Lower lobe of right lung (tissue), 2 donors: ENCODE measurements around the gene FAM216A. TPM values are rescaled to one million over a fixed set of nuclear protein-coding genes. Genes with fewer than 3 reads are reported as not detected.

ENCODE experiments used
- ATAC-seq, 2 donors: fragments of 200-7000 bp; cut with Tn5 transposase; one replicate each; pipeline ENCODE4 v1.9.1; 2020 to 2022; ENCODE audit warnings: mild to moderate bottlenecking in 2 of 2, moderate library complexity in 2 of 2
- DNase-seq: peaks from one replicate; pipeline ENCODE4 v3.0.0-alpha.2; 2020
- H3K27ac ChIP-seq: fragments of 200-600 bp; one replicate; pipeline ENCODE4 v1.8.0; 2022
- H3K27me3 ChIP-seq: fragments of 200-600 bp; one replicate; pipeline ENCODE4 v1.8.0; 2022; ENCODE audit warnings: low read depth
- H3K36me3 ChIP-seq: fragments of 200-600 bp; one replicate; pipeline ENCODE4 v1.8.0; 2022; ENCODE audit warnings: mild to moderate bottlenecking
- H3K4me1 ChIP-seq: fragments of 200-600 bp; one replicate; pipeline ENCODE4 v1.8.0; 2022
- H3K4me3 ChIP-seq: fragments of 200-600 bp; one replicate; pipeline ENCODE4 v1.8.0; 2022; ENCODE audit warnings: mild to moderate bottlenecking
- H3K9me3 ChIP-seq: fragments of 200-600 bp; one replicate; pipeline ENCODE4 v1.8.0; 2022
- intact Hi-C: fragments of 100-400 bp; cut with DNase I; formaldehyde crosslinking; loops from one replicate; pipeline ENCODE4 v1.11.0; 2022
- total RNA-seq: library from RNA; stranded (reverse); fragmentation: NEBNext Ultra II Directional; extraction: Animal tissue kit (Norgen Biotek cat#: 25700); gene quantifications from one replicate; pipeline ENCODE4 v1.2.1, GENCODE V29; 2021
- TF ChIP-seq, protein P1 (sequence below): fragments of 200-600 bp; IDR thresholded peaks from one replicate; pipeline ENCODE4 v1.8.0; 2022; ENCODE audit warnings: antibody characterized with exemption, mild to moderate bottlenecking
- donor health status: DM: no; HTN: yes; CAD: no; lungs with severe emphysema.

FAM216A gene
- total RNA-seq, 1 donor from 2014 or later: 3.0 TPM

DNA sequence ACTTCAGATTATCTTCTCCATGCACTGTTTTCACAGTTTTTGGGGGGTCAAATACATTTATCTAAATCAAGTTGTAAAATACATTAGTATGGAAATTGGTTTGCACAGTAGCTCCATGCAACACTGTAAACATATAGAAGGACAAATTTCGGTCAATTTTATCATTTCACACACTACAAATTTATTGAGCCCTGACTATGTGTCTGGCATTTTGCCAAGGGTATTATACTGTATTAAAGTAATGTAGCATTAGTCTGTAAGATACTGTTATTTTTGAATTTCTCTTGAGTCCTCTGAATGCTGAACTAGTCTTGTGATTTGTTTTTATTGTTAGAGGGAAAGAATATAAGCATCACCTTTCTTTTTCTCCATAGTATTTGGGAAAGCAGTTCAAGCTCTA lies 34.8 kb downstream of the FAM216A start:
- H3K27me3 ChIP-seq: no peaks in the 10 kb centered on the region
- DNase-seq (no peak), ATAC-seq (no peak)
- intact Hi-C loops: no loop called here
- no peaks in the 10 kb centered on the region for H3K36me3 ChIP-seq
- H3K4me3 ChIP-seq: no peak overlapping the region
- no peak overlapping the region for H3K27ac ChIP-seq
- no peaks in the 10 kb centered on the region for H3K9me3 ChIP-seq
- peaks cover 34% of the 10 kb centered on the region for H3K4me1 ChIP-seq
- TF ChIP-seq, protein P1, sequence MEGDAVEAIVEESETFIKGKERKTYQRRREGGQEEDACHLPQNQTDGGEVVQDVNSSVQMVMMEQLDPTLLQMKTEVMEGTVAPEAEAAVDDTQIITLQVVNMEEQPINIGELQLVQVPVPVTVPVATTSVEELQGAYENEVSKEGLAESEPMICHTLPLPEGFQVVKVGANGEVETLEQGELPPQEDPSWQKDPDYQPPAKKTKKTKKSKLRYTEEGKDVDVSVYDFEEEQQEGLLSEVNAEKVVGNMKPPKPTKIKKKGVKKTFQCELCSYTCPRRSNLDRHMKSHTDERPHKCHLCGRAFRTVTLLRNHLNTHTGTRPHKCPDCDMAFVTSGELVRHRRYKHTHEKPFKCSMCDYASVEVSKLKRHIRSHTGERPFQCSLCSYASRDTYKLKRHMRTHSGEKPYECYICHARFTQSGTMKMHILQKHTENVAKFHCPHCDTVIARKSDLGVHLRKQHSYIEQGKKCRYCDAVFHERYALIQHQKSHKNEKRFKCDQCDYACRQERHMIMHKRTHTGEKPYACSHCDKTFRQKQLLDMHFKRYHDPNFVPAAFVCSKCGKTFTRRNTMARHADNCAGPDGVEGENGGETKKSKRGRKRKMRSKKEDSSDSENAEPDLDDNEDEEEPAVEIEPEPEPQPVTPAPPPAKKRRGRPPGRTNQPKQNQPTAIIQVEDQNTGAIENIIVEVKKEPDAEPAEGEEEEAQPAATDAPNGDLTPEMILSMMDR: no peak

DNA sequence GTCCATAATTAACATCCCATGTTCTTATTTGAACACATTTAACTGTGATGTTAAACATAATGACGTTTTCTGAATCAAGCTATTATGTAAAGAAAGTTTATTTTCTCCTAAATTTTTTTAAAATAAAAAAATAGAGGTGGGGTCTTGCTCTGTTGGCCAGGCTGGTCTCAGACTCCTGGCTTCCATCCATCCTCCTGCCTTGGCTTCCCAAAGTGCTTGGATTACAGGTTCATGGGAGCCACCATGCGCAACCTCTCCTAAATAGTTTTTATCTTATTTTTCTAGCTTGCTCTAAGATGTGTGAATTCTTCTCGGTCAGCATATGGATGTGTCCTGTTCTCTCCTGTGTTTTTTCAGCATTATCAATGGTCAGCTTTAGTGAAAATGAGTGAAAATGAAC lies 36.7 kb downstream of the FAM216A start:
- ATAC-seq (no peak), DNase-seq (no peak)
- intact Hi-C loops: no loop called here
- no peaks in the 10 kb centered on the region for H3K27me3 ChIP-seq
- TF ChIP-seq, protein P1: no peak
- no peaks in the 10 kb centered on the region for H3K9me3 ChIP-seq
- no peak overlapping the region for H3K27ac ChIP-seq
- H3K4me1 ChIP-seq: peaks cover 15% of the 10 kb centered on the region
- H3K4me3 ChIP-seq: no peak overlapping the region
- no peaks in the 10 kb centered on the region for H3K36me3 ChIP-seq

DNA sequence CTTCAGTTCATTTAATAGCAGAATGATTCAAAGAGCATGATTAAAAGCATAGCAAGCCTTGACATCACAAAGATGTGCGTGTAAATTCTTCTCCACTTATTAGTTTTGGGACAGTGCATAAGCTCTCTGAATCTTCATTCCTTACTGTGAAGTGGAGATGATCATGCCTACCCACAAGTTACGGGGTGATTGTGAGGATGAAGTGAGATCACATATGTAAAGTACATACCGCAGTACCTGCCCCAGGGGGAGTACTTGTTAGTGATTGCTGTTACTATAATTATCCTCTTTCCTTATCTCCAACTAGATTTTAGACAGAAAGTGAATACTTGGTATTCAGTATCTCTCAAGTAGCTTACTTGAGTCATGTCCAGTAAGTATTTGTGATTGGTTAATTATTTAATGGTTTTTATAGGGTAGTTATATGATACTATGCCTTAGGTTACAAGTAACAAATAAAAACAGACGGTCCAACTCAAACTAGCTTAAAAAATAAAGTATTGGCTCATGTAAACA lies 39.5 kb downstream of the FAM216A start:
- no peak overlapping the region for H3K4me3 ChIP-seq
- DNase-seq (no peak), ATAC-seq (no peak)
- no peaks in the 10 kb centered on the region for H3K4me1 ChIP-seq
- H3K27me3 ChIP-seq: no peaks in the 10 kb centered on the region
- intact Hi-C loops: no loop called here
- H3K27ac ChIP-seq: no peak overlapping the region
- TF ChIP-seq, protein P1: no peak
- no peaks in the 10 kb centered on the region for H3K9me3 ChIP-seq
- no peaks in the 10 kb centered on the region for H3K36me3 ChIP-seq

DNA sequence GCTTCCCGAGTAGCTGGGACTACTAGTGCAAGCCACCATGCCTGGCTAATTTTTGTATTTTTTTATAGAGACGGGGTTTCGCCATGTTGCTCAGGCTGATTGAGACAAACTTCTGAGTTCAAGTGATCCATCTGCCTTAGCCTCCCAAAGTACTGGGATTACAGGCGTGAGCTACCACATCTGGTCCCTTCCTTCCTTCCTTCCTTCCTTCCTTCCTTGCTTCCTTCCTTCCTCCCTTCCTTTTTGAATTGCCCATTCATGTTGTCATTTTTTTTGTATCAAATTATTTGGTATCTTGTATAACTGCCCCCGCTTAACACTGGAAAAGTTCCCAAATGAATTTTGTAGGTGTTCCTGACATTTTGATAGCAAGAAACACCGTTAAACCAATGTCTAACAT lies 45.2 kb downstream of the FAM216A start:
- DNase-seq: no peak
- no peak overlapping the region for H3K27ac ChIP-seq
- H3K4me1 ChIP-seq: no peaks in the 10 kb centered on the region
- intact Hi-C loops: loop anchor here (5.0 kb wide), 1 partner anchor 88 kb away; no protein-coding TSS in a partner anchor
- H3K36me3 ChIP-seq: no peaks in the 10 kb centered on the region
- H3K9me3 ChIP-seq: no peaks in the 10 kb centered on the region
- ATAC-seq: no peak
- no peaks in the 10 kb centered on the region for H3K27me3 ChIP-seq
- TF ChIP-seq, protein P1: no peak
- H3K4me3 ChIP-seq: no peak overlapping the region

DNA sequence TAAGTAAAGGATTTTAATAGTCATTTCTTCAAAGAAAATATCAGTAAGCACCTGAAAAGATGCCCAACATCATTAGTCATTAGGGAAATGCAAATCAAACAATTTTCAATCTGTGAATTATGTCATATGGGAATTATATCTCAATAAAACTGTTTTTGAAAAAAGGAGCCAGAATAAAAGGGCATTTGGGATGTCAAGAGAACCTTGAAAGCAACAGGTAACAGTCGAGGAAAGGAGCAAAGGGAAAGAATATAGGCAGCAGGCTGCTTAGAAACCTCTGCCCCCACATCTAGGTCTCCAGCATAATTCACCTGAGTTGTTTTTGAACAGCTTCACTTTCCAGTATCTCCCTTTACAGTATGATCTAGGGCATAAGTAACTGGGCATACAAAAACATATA lies 45.7 kb downstream of the FAM216A start:
- intact Hi-C loops: loop anchor here (5.0 kb wide), 1 partner anchor 88 kb away; no protein-coding TSS in a partner anchor
- DNase-seq (no peak), ATAC-seq (no peak)

More for the DNA sequence above, 45.7 kb downstream of the FAM216A start:
- H3K9me3 ChIP-seq: no peaks in the 10 kb centered on the region
- no peaks in the 10 kb centered on the region for H3K4me1 ChIP-seq
- H3K27me3 ChIP-seq: no peaks in the 10 kb centered on the region
- H3K27ac ChIP-seq: no peak overlapping the region
- H3K4me3 ChIP-seq: no peak overlapping the region
- H3K36me3 ChIP-seq: no peaks in the 10 kb centered on the region
- TF ChIP-seq, protein P1: no peak
